GM19193 (cell line): ENCODE data around the gene DMGDH.

Source experiments
- POLR2A ChIP-seq: IDR thresholded peaks from 4 replicates; pipeline ENCODE4 v1.6.1; 2011; ENCODE audit not compliant: insufficient read depth, insufficient read length; ENCODE audit errors: extremely low read depth

Gene DMGDH

GRCh38 chr5:78971998-78972397, 97.5 kb downstream of the DMGDH start:
- no peak for TF ChIP-seq POLR2A

- no peak for TF ChIP-seq POLR2A
Observed at GRCh38 chr5:78968781-78969180, 100.7 kb downstream of the DMGDH start.

- no peak for TF ChIP-seq POLR2A
Observed at GRCh38 chr5:78964889-78965288, 104.6 kb downstream of the DMGDH start.

- TF ChIP-seq POLR2A, result no peak
Observed at GRCh38 chr5:78961743-78962142, 107.7 kb downstream of the DMGDH start.

GRCh38 chr5:78959767-78960166, 109.7 kb downstream of the DMGDH start:
- TF ChIP-seq POLR2A, result no peak

GRCh38 chr5:78958672-78959445, 110.6 kb downstream of the DMGDH start:
- TF ChIP-seq POLR2A, result no peak

- TF ChIP-seq POLR2A, result no peak
Observed at GRCh38 chr5:78956901-78957300, 112.6 kb downstream of the DMGDH start.

- TF ChIP-seq POLR2A, result no peak
Observed at GRCh38 chr5:78953092-78953800, 116.2 kb downstream of the DMGDH start.
